B cell (primary cell): ENCODE data around the gene ANAPC10. TPM values are rescaled to one million over a fixed set of nuclear protein-coding genes. Genes with fewer than 3 reads are reported as not detected.

Experiments
- ATAC-seq: fragments of 200-7000 bp; cut with Tn5 transposase; one replicate; pipeline ENCODE4 v1.10.0; 2021; ENCODE audit warnings: low read depth, mild to moderate bottlenecking, moderate number of reproducible peaks, moderate library complexity
- CTCF ChIA-PET: fragments of 350-600 bp; sonication (Branson Sonifier 250); formaldehyde crosslinking; loops from one replicate; lab custom pipeline; 2021; ENCODE audit warnings: antibody characterized with exemption, inconsistent platforms; lab: Charles Lee
- POLR2A ChIA-PET: fragments of 350-600 bp; sonication (Branson Sonifier 250); formaldehyde crosslinking; loops from one replicate; lab custom pipeline; 2021; ENCODE audit warnings: antibody characterized with exemption; lab: Charles Lee
- DNase-seq: peaks from one replicate; pipeline ENCODE4 v3.0.0; 2013
- H2AFZ ChIP-seq: 2 replicates; pipeline ENCODE4 v1.6.1; 2012; ENCODE audit warnings: mild to moderate bottlenecking, low read depth, low read length; ENCODE audit not compliant: insufficient read depth, poor library complexity, severe bottlenecking
- H3K27ac ChIP-seq, 2 donors: 1 replicate in 1 of 2; 2 replicates in 1 of 2; pipeline ENCODE4 v1.5.1; 2012 to 2013; ENCODE audit warnings: low read length in 2 of 2, mild to moderate bottlenecking in 2 of 2, moderate library complexity in 1 of 2
- H3K27me3 ChIP-seq, 4 experiments: fragments of 200-600 bp in 1 of 4; sonication (generic) in 1 of 4; replicated peaks in 1 of 4; 1 replicate in 2 of 4; 2 replicates in 2 of 4; pipeline versions ENCODE4 v1.6.1 to v1.7.0; 2013 to 2016; ENCODE audit warnings: low read length in 3 of 4, mild to moderate bottlenecking in 2 of 4, mixed read lengths in 1 of 4, moderate library complexity in 1 of 4; ENCODE audit not compliant: insufficient read depth in 4 of 4, control insufficient read depth in 3 of 4; ENCODE audit errors: control extremely low read depth in 1 of 4
- H3K36me3 ChIP-seq, 2 experiments: replicated peaks in 1 of 2; 1 replicate in 1 of 2; 2 replicates in 1 of 2; pipeline versions ENCODE4 v1.6.1 to v1.7.1; 2013; ENCODE audit warnings: low read length in 1 of 2; ENCODE audit not compliant: insufficient read depth in 2 of 2, control insufficient read depth in 1 of 2; ENCODE audit errors: control extremely low read depth in 1 of 2, extremely low read depth in 1 of 2
- H3K4me1 ChIP-seq, 2 donors: fragments of 200-600 bp in 1 of 2; sonication (generic) in 1 of 2; 1 replicate in 1 of 2; 2 replicates in 1 of 2; pipeline versions ENCODE4 v1.5.1 to v1.6.1; 2013 to 2017; ENCODE audit warnings: low read length in 2 of 2; ENCODE audit not compliant: control insufficient read depth in 2 of 2, insufficient read depth in 2 of 2
- H3K4me2 ChIP-seq: replicated peaks from 2 replicates; pipeline ENCODE3; 2012; ENCODE audit warnings: mild to moderate bottlenecking, low read depth, low read length; ENCODE audit not compliant: poor library complexity, severe bottlenecking
- H3K4me3 ChIP-seq, 5 experiments: fragments of 200-600 bp in 1 of 5; sonication (generic) in 1 of 5; 1 replicate in 3 of 5; 2 replicates in 2 of 5; pipeline versions ENCODE4 v1.5.1 to v1.7.0; 2011 to 2016; ENCODE audit warnings: low read length in 4 of 5, mild to moderate bottlenecking in 4 of 5, low read depth in 2 of 5, control low read depth in 1 of 5, moderate library complexity in 1 of 5; ENCODE audit not compliant: insufficient read depth in 1 of 5; ENCODE audit errors: control extremely low read depth in 1 of 5, extremely low read depth in 1 of 5
- H3K79me2 ChIP-seq: fragments of 200-600 bp; sonication (generic); one replicate; pipeline ENCODE4 v1.6.0; 2016; ENCODE audit warnings: low read length; ENCODE audit not compliant: control insufficient read depth, insufficient read depth
- H3K9ac ChIP-seq: fragments of 200-600 bp; sonication (generic); 2 replicates; pipeline ENCODE4 v1.6.1; 2017; ENCODE audit warnings: mild to moderate bottlenecking, low read length, moderate library complexity
- H3K9me3 ChIP-seq, 3 donors: one replicate each; pipeline versions ENCODE4 v1.6.1 to v1.7.1; 2013; ENCODE audit warnings: low read length in 2 of 3; ENCODE audit not compliant: control insufficient read depth in 2 of 3, insufficient read depth in 1 of 3; ENCODE audit errors: control extremely low read depth in 1 of 3
- H4K20me1 ChIP-seq: 2 replicates; pipeline ENCODE4 v1.6.0; 2012; ENCODE audit warnings: mild to moderate bottlenecking, low read length; ENCODE audit not compliant: insufficient read depth, control insufficient read depth, poor library complexity, severe bottlenecking
- H3K27ac Mint-ChIP-seq: one replicate; pipeline ENCODE4 v1.8.0; 2021; ENCODE audit warnings: mixed read lengths
- H3K27me3 Mint-ChIP-seq: one replicate; pipeline ENCODE4 v1.8.0; 2021; ENCODE audit warnings: mixed read lengths
- H3K4me1 Mint-ChIP-seq: one replicate; pipeline ENCODE4 v1.8.0; 2021; ENCODE audit warnings: mixed read lengths
- H3K4me3 Mint-ChIP-seq: one replicate; pipeline ENCODE4 v1.8.0; 2021; ENCODE audit warnings: mixed read lengths
- H3K9me3 Mint-ChIP-seq: one replicate; pipeline ENCODE4 v1.8.0; 2022; ENCODE audit warnings: mixed read lengths; ENCODE audit not compliant: insufficient read depth
- CTCF ChIP-seq: fragments of 200-600 bp; IDR thresholded peaks from one replicate; pipeline ENCODE4 v1.8.0; 2022; ENCODE audit warnings: antibody characterized with exemption, mild to moderate bottlenecking
- EZH2 ChIP-seq: IDR thresholded peaks from 2 replicates; pipeline ENCODE4 v1.6.1; 2012; ENCODE audit warnings: borderline replicate concordance, low read depth, mild to moderate bottlenecking, moderate library complexity, low read length; ENCODE audit not compliant: insufficient read depth, poor library complexity, severe bottlenecking
- WGBS: methylation state at CpG from one replicate; pipeline ENCODE4 v1.1.5; 2013; ENCODE audit warnings: missing lambda C conversion rate; ENCODE audit not compliant: insufficient coverage; 5-methylcytosine and 5-hydroxymethylcytosine counted together
- intact Hi-C: fragments of 100-400 bp; cut with micrococcal nuclease; formaldehyde crosslinking; loops from one replicate; pipeline ENCODE4 v1.10.0; 2022
- polyA plus RNA-seq: library from polyadenylated mRNA; depleted of rRNA; stranded (reverse); fragments of >200 nt; gene quantifications from 2 replicates; pipeline ENCODE4 v1.2.3, GENCODE V29; 2012
- total RNA-seq, 2 donors: library from RNA; stranded (reverse); fragments of 120-200 nt in 1 of 2; gene quantifications; 1 replicate in 1 of 2; 2 replicates in 1 of 2; pipeline versions ENCODE4 v1.2.3 to v1.2.4, GENCODE V29; 2013 to 2022

The ANAPC10 gene
- total and polyA plus RNA-seq, 2 donors (not counting 1 experiment from before 2014, with no cell fraction given) = 17.4 to 18.9 TPM

- DNase-seq (no peak), ATAC-seq (no peak)
- Mint-ChIP-seq H3K4me3 (no peak overlapping the region), H3K27me3 (no peaks in the 10 kb centered on the region), H3K27ac (no peak overlapping the region), H3K9me3 (peaks cover 2% of the 10 kb centered on the region), H3K4me1 (no peaks in the 10 kb centered on the region)
- WGBS = no CpG with 5 or more reads among the region's 2 CpGs
- H4K20me1 ChIP-seq = no peaks in the 10 kb centered on the region
- H3K4me1 ChIP-seq = no peaks in the 10 kb centered on the region
- no peaks in the 10 kb centered on the region for H3K36me3 ChIP-seq
- no peak overlapping the region for H3K27ac ChIP-seq
- no peak overlapping the region for H3K9ac ChIP-seq
- no peak for TF ChIP-seq EZH2
- TF ChIP-seq CTCF = no peak
- H3K4me3 ChIP-seq = no peak overlapping the region
- ChIA-PET POLR2A (no interaction called here), CTCF (no interaction called here)
- intact Hi-C loops = no loop called here
- H3K79me2 ChIP-seq = no peaks in the 10 kb centered on the region
- H3K27me3 ChIP-seq = no peaks in the 10 kb centered on the region
- H3K9me3 ChIP-seq = peaks cover 0 to 2% (median 0%) of the 10 kb centered on the region in 3 donors
- no peak overlapping the region for H3K4me2 ChIP-seq
- H2AFZ ChIP-seq = no peak overlapping the region
Observed at GRCh38 chr4:144969821-144970220, 128.2 kb downstream of the ANAPC10 start.

GRCh38 chr4:144968606-144969005 lies 129.4 kb downstream of the ANAPC10 start:
- H2AFZ ChIP-seq = no peak overlapping the region
- H3K4me2 ChIP-seq = no peak overlapping the region
- H3K27ac Mint-ChIP-seq = no peak overlapping the region
- POLR2A ChIA-PET = no interaction called here
- no peak overlapping the region for H3K4me3 Mint-ChIP-seq
- H3K27me3 Mint-ChIP-seq = no peaks in the 10 kb centered on the region
- DNase-seq = no peak
- H3K79me2 ChIP-seq = no peaks in the 10 kb centered on the region
- no peaks in the 10 kb centered on the region for H3K4me1 ChIP-seq
- WGBS = no CpG with 5 or more reads among the region's 3 CpGs
- H3K36me3 ChIP-seq = no peaks in the 10 kb centered on the region
- CTCF ChIA-PET = no interaction called here
- H3K9me3 Mint-ChIP-seq = no peaks in the 10 kb centered on the region
- no peak overlapping the region for H3K27ac ChIP-seq
- TF ChIP-seq EZH2 (no peak), CTCF (no peak)
- no peak for ATAC-seq
- intact Hi-C loops = no loop called here
- H4K20me1 ChIP-seq = no peaks in the 10 kb centered on the region
- peaks cover 0 to 2% (median 0%) of the 10 kb centered on the region in 3 donors for H3K9me3 ChIP-seq
- no peaks in the 10 kb centered on the region for H3K4me1 Mint-ChIP-seq
- no peaks in the 10 kb centered on the region for H3K27me3 ChIP-seq
- H3K9ac ChIP-seq = no peak overlapping the region
- no peak overlapping the region for H3K4me3 ChIP-seq
